GM19463 (cell line): ENCODE data around the gene CRYGA.
"Not testable (repeated sequence)": the region's sequence is repeated elsewhere in the genome, so short reads cannot be mapped to it uniquely, and the experiment has no call there.

Experiments used
- ATAC-seq: cut with Tn5 transposase; IDR thresholded peaks from one replicate; pipeline ENCODE4 v1.9.1; 2021; ENCODE audit warnings: mild to moderate bottlenecking, moderate library complexity; ENCODE audit not compliant: unreplicated experiment

The CRYGA gene

DNA sequence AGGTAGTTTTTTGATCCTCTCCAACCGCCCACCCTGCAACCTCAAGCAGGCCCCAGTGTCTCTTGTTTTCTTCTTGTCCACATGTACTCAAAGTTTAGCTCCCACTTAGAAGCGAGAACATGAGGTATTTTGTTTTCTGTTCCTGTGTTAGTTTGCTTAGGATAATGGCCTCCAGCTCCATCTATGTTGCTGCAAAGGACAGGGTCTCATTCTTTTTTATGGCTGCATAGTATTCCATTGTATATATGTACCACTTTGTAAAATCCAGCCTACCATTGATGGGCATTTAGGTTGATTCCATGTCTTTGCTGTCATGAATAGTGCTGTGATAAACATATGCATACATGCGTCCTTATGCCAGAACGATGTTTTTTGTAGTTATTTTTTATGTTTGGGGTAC, 36.3 kb downstream of the CRYGA start:
- ATAC-seq: no peak

DNA sequence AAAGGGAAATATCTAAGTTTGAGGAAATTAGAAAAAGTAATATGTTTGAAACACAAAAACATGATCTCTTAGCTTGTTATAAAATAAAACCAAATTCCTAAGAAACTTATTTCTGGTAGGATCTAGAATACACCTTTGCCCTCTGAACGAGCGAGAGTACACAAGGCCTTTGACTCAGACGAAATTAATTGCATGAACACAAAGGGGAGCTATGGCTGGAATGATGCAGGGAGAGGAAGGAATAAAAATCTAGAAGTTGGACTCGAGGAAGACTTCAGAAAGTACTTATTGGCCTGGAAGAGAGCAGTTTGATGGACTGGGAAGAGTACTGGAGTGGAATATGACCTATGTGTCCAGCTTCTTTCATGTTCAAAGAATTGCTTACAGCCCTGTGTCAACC, 38.1 kb downstream of the CRYGA start:
- ATAC-seq: no peak

DNA sequence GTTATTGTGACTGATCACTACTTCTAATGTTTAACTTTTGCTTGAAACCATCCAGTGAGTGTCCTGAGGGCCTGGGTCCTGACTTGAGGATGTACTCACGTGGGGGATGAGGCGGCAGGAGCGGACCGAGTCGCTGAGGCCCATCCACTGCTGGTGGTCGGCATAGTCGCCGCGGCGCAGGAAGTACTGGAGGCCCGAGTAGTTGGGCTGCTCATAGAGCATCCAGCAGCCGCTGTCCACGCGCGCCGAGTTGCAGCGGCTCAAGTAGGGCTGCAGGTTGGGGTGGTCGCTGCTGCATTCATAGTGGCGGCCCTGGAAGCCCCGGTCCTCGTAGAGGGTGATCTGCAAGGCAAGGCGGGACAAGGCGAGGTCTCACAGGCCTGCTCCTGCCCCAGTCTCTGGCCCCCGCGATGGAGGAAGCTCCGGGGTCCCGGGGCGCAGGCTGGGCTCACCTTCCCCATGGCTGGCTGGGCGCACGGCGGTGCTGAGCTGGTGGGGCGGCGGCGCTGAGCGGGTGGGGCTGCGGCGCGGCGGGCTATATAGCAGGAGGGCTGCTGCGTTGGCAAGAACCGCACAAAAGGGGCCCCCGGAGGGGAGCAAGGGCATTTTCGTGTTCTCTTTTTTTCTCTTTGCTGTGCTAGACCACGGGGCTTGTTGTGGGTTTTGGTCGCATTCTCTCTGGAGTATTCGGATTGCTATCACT, 39.2 kb downstream of the CRYGA start, which contains the start of gene CRYGD:
CRYGD (minus strand) TSS at position 512 of the 703 bp plus-strand sequence; CDS start at position 461, 51 bp downstream.
- not testable (repeated sequence) for ATAC-seq

DNA sequence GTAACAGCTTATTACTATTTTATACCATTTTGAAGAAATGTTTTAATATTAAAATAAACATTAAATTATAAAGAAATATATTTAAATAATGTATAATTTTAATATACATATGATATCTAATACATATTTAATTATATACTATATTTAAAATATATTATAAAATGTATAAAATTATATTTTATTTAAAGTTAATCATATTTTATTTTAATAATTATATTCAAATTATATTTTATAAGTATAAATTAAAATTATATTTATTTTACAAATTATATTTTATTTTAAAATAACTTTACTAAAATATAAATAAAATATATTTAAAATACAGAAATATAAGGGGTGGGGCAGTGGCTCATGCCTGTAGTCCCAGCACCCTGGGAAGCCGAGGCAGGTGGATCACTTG, 41.1 kb downstream of the CRYGA start:
- ATAC-seq: no peak

DNA sequence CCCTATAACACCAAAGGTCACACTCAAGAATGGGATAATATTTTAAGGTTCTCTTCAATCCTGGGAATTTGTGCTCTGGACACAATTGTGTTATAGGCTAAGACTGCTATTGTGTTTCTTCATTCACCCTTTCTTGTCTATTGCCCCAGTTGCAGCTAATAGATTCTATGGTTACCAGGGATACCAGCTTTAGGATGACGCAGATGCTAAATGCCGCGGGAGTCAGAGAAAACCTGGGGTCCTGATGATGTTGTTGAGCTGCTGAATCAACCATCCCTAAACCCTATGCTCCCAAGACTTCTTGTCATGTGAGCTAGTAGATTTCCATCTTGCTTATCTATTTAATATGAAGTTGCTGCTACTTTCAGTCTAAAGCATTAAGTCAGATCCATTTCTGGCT, 44.5 kb downstream of the CRYGA start:
- ATAC-seq: no peak

DNA sequence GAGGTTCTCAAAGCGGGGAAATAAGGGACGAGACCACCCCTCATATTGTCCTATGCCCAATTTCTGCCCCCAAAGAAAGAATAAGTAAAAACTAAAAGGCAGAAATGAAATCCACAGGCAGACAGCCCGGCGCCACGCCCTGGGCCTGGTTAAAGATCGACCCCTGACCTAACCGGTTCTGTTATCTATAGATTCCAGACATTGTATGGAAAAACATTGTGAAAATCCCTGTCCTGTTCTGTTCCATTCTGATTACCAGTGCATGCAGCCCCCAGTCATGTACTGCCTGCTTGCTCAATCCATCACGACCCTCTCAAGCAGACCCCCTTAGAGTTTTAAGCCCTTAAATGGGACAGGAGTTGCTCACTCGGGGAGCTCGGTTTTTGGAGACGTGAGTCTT, 46.0 kb downstream of the CRYGA start:
- ATAC-seq: not testable (repeated sequence)

DNA sequence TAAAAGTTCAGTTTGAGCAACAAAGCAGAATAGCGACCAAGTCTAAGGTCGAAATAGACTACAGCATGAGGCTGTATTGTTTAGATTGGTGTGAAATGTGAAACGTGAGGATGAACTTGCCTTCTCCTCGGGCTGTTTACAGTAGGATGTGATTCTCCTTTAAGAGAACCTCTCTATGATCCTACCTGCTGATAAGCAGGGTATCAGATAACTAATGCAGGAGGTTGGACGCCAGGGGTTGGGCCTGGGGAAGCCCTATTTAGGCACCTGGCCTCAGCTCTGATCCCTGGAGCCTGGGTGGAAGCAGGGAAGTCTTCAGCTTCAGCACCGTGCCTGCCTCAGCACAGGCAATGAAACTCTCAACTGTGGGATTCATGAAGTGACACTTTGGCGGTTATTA, 50.4 kb downstream of the CRYGA start:
- no peak for ATAC-seq

DNA sequence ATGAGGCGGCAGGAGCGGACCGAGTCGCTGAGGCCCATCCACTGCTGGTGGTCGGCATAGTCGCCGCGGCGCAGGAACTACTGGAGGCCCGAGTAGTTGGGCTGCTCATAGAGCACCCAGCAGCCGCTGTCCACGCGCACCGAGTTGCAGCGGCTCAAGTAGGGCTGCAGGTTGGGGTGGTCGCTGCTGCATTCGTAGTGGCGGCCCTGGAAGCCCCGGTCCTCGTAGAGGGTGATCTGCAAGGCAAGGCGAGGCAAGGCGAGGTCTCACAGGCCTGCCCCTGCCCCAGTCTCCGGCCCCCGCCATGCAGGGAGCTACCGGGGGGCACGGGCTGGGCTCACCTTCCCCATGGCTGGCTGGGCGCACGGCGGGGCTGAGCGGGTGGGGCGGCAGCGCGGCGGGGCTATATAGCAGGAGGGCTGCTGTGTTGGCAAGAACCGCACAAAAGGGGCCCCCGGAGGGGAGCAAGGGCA, 51.1 kb downstream of the CRYGA start:
- ATAC-seq: not testable (repeated sequence)
